ENCODE measurements around the gene CAAP1. TPM values are rescaled to one million over a fixed set of nuclear protein-coding genes. Genes with fewer than 3 reads are reported as not detected.

The CAAP1 gene
- total and polyA plus RNA-seq, 2 of the 13 experiments (the other 11 are each of a cell fraction or from before 2014, with no cell fraction given): 10.9 to 40.2 TPM

- CTCF ChIA-PET (ENCODE audit: low intra/inter-chr PET ratio, low total read pairs): no interaction called here
- POLR2A ChIA-PET: no interaction called here
- Histone ChIP-seq H3K79me2 (ENCODE audit: insufficient read depth, low read length) (no peaks in the 10 kb centered on the region), H4K20me1 (ENCODE audit: insufficient read depth, low read length) (no peaks in the 10 kb centered on the region), H3K27ac (ENCODE audit: extremely low read length, insufficient read depth, low read length) (no peak overlapping the region), H3K4me2 (ENCODE audit: low read depth, low read length) (no peak overlapping the region), H3K4me1 (ENCODE audit: insufficient read depth, low read length) (no peaks in the 10 kb centered on the region), H3K27me3 (ENCODE audit: control insufficient read depth in 1 of 2, insufficient read depth in 2 of 2, low read length in 2 of 2) (no peaks in the 10 kb centered on the region), H3K4me3 (replicated peaks in 1 of 3; ENCODE audit: insufficient read depth in 1 of 3, low read depth in 2 of 3, low read length in 3 of 3) (no peak overlapping the region), H3K9me3 (ENCODE audit: low read length) (no peaks in the 10 kb centered on the region), H2AFZ (ENCODE audit: low read length) (no peak overlapping the region), H3K9ac (ENCODE audit: insufficient read depth, low read depth, low read length) (no peak overlapping the region), H3K36me3 (replicated peaks in 1 of 2; ENCODE audit: control insufficient read depth in 1 of 2, insufficient read depth in 2 of 2, low read length in 2 of 2) (no peaks in the 10 kb centered on the region)
- in situ Hi-C loops (cut with HindIII; ENCODE audit: extremely low pct_ligation_motif_present, low pct_unique_long_range_greater_than_20kb): no loop called here
- FAIRE-seq (no peak), DNase-seq (ENCODE audit: low spot score) (no peak), ATAC-seq (no peak)
- TF ChIP-seq ZNF616 (CRISPR knock-in tag; IDR thresholded peaks at IDR 0.05; ENCODE audit: low read depth): no peak
- no peak for TF ChIP-seq MTERF4 (CRISPR knock-in tag; IDR thresholded peaks at IDR 0.05)
- no peak for TF ChIP-seq ZNF124 (CRISPR knock-in tag; IDR thresholded peaks at IDR 0.05)
- no peak for TF ChIP-seq ZNF878 (CRISPR knock-in tag; IDR thresholded peaks at IDR 0.05)
- no peak for TF ChIP-seq SAFB2 (CRISPR knock-in tag; IDR thresholded peaks at IDR 0.05; ENCODE audit: borderline replicate concordance, low read depth)
- TF ChIP-seq RFXAP (CRISPR knock-in tag; IDR thresholded peaks at IDR 0.05; ENCODE audit: borderline replicate concordance): no peak
- TF ChIP-seq TBX2 (CRISPR knock-in tag; IDR thresholded peaks at IDR 0.05; ENCODE audit: borderline replicate concordance): no peak
- TF ChIP-seq, protein P1, sequence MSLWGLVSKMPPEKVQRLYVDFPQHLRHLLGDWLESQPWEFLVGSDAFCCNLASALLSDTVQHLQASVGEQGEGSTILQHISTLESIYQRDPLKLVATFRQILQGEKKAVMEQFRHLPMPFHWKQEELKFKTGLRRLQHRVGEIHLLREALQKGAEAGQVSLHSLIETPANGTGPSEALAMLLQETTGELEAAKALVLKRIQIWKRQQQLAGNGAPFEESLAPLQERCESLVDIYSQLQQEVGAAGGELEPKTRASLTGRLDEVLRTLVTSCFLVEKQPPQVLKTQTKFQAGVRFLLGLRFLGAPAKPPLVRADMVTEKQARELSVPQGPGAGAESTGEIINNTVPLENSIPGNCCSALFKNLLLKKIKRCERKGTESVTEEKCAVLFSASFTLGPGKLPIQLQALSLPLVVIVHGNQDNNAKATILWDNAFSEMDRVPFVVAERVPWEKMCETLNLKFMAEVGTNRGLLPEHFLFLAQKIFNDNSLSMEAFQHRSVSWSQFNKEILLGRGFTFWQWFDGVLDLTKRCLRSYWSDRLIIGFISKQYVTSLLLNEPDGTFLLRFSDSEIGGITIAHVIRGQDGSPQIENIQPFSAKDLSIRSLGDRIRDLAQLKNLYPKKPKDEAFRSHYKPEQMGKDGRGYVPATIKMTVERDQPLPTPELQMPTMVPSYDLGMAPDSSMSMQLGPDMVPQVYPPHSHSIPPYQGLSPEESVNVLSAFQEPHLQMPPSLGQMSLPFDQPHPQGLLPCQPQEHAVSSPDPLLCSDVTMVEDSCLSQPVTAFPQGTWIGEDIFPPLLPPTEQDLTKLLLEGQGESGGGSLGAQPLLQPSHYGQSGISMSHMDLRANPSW (CRISPR knock-in tag; IDR thresholded peaks at IDR 0.05; ENCODE audit: borderline replicate concordance): no peak
- TF ChIP-seq ZNF530 (CRISPR knock-in tag; IDR thresholded peaks at IDR 0.05; ENCODE audit: low read depth): no peak
- no peak for TF ChIP-seq ELF4 (CRISPR knock-in tag; IDR thresholded peaks at IDR 0.05; ENCODE audit: borderline replicate concordance)
- no peak for TF ChIP-seq SUZ12 (IDR thresholded peaks at IDR 0.05; ENCODE audit: low read depth, low read length)
- no peak for TF ChIP-seq RAD21 (CRISPR knock-in tag; IDR thresholded peaks at IDR 0.05)
- no peak for TF ChIP-seq ZNF570 (CRISPR knock-in tag; IDR thresholded peaks at IDR 0.05; ENCODE audit: borderline replicate concordance)
- no peak for TF ChIP-seq MYNN (CRISPR knock-in tag; IDR thresholded peaks at IDR 0.05; ENCODE audit: low read depth)
- intact Hi-C loops (cut with micrococcal nuclease; ENCODE audit: unreplicated experiment): no loop called here
- no TSS peak for BruUV-seq (replicated peaks)
- 0% methylated on average over 1 of the region's 1 CpG for WGBS (ENCODE audit: low lambda C conversion rate)
Measured at GRCh38 chr9:26809795-26810194, 82.8 kb downstream of the CAAP1 start.
